GM21825 (cell line): ENCODE results near the gene NDUFA3.
"Not testable (repeated sequence)": the region's sequence is repeated elsewhere in the genome, so short reads cannot be mapped to it uniquely, and the experiment has no call there.

ENCODE experiments used
- ATAC-seq: cut with Tn5 transposase; IDR thresholded peaks from one replicate; pipeline ENCODE4 v1.9.1; 2021; ENCODE audit warnings: mild to moderate bottlenecking, moderate library complexity; ENCODE audit not compliant: unreplicated experiment

Gene NDUFA3

DNA sequence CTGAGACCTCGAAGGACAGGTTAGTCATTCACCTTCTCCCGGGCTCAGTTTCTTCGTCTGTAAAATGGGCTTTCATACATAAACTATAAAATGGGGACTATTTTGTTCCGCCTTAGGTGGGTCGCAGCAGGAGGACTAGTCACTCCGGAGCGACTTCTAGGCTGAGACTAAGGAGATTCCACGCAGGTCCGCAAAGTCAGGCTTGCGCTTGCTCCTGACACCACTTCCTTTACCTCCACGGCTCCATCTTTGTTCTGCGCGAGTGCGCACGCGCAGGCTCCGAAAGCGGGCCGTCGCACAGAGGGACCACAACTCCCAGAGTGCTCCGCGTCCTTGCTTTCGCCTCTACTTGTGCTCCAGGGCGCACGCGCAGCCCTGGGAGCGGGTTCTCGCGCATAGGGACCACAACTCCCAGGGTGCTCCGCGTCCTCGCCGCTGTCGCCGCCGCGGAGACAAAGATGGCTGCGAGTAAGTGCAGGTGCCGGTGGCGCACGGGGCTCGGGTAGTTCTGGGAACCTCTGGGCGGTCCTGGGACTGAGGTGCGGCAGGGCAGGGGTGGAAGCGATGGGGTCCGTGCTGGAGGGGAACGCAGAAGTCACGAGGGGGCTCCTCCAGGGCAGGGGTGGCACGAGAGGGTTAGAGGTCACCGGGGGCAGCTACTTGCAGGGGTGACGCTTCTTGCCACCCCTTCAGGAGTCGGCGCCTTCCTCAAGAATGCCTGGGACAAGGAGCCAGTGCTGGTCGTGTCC, at the start of gene NDUFA3:
TSS of gene NDUFA3 (plus strand) at position 435 of the 749 bp plus-strand sequence. CDS start at position 459, 24 bp downstream.
- peak; percentile 85 for ATAC-seq

DNA sequence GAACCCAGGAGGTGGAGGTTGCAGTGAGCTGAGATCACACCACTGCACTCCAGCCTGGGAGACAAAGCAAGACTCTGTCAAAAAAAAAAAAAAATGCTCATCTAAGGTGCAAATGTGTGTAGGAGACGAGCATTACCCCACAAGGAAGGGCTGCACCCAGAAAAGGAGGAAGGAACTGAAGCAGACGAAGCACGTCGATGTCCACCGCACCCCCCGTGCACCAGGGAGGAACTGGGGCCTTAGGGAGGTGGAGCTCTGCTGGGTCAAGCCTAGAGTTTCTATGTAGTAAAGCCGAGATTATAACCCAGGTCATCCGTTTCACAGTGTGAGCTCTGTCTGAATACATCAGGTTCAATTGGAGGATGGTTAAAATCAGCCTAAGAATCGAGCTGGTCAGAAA, 40.0 kb upstream of the NDUFA3 start:
- ATAC-seq, result no peak

DNA sequence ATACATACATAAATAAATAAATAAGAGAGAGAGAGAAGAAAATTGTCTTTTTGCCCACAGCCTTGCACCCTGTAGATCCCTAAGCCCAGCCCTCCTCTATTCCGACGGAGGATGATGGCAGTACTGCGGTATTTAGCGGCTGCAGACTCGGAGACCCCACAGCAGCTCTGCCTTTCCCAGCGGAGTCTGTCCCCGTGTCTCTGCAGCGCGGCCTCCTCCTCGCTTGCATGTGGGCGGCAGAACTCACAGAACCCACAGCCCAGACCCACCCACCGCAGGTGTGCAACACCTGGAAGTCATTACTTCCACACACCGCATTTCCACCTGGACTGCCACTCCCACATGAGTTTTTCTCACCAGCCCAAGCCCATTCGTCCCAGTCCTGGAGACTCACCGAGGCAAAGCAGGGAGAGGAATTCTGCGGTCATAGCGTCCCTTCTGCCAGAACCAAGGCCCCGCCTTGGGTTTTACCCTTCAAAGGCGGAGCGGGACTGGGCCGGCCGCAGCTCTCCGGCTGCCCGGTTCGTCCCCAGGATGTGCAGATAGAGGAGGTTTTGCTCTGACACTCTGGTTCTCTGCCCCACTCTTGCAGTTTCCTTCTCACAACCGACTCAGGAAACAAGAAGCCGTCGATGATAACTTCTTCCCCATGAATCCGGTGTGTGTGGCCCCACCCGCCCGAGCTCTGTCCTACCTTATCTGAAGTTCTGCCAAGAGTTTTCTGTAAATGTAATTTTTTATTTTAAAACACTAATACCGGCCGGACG, 39.1 kb upstream of the NDUFA3 start, which contains the start of gene VSTM1:
TSS of gene VSTM1 (minus strand) at position 548 of the 767 bp plus-strand sequence. CDS start at position 428, 120 bp downstream.
- no peak for ATAC-seq

DNA sequence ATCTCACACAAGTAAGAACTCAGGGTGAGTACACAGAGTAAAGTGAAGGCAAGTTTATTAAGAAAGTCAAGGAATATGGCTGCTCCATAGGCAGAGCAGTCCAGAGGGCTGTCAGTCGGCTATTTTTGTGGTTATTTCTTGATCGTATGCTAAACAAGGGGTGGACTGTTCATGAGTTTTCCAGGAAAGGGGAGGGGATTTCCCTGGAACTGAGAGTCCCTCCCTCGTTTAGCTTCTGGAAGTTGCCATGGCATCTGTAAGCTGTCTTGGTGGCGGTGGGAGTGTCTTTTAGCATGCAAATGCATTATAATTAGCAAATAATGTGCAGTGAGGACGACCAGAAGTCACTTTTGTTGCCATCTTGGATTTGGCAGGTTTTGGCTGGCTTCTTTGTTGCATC, 33.2 kb upstream of the NDUFA3 start:
- no peak for ATAC-seq

DNA sequence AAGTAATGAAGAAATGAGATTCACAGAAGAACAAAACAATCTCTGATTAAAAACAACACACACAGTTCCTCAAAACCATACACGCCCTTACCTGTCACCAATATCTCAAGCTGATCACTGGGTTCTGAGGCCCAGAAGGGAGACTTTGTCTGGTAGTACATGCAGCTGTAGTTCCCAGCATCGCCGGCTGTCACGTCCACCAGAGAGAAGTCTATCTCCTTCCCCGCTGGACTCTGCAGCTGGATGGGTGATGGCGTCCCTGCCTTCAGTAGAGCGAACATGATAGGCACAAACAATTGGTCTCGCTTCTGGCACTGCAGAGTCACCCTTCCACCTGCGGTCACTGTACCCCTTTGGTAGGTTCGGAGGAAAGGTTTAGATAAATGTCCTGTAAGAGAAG, 28.8 kb upstream of the NDUFA3 start:
- ATAC-seq, result no peak

DNA sequence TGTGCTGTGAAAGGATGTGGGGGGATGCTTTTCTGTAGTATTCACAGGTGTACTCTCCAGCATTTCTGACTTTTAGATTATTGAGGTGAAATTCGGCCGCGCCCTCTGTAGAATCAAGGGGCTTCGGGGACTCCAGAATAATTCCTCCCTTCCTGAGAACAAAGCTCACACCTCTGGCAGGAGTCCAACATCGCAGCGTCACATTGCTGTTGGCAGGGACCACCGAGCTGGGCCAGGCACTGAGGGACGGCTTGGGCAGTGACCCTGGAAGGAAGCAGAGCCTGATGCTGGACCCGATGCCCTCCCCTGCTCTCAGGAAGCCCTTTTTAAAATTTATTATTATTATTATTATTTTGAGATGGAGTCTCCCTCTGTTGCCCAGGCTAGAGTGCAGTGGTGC, 27.8 kb upstream of the NDUFA3 start:
- ATAC-seq, result no peak

DNA sequence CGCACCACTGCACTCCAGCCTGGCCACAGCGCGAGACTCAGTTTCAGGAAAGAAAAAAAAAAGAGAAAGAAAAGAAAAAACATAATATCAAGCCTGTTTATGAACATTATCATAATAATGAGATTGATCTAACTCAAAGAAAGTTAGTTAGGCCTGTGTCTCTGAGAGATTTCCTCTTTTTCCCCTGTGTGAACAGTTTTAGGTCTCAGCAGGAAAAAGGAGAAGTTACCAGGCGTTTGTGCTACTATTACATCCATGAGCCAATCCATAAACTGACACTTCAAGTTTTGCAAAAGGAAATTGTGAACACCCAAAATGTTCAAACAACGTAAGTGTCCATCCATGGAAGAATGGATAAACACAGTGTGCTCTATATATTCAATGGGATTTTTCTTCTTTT, 25.3 kb upstream of the NDUFA3 start:
- no peak for ATAC-seq

DNA sequence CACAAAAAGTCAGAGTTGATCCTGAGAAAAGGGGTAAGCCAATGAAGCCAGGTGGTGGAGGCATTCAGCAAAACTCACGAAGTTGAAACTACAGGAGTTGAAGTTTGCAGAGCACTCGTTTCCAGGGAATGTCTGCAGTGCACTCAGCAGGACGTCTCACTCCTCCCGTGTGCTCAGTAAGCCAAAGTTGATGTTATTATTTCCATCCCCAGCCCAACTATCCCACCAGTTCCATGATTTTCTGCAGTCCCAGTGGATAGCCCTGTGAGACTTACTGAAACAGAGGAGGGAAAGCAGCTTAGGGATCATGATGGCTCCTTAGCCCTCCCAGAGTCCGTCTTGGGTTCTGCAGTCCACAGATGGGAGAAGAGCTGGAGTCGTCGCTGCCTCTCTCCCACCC, 21.6 kb upstream of the NDUFA3 start, which contains the start of gene TARM1:
TSS of gene TARM1 (minus strand) at position 334 of the 400 bp plus-strand sequence. CDS start at position 309, 25 bp downstream.
- ATAC-seq, result no peak

DNA sequence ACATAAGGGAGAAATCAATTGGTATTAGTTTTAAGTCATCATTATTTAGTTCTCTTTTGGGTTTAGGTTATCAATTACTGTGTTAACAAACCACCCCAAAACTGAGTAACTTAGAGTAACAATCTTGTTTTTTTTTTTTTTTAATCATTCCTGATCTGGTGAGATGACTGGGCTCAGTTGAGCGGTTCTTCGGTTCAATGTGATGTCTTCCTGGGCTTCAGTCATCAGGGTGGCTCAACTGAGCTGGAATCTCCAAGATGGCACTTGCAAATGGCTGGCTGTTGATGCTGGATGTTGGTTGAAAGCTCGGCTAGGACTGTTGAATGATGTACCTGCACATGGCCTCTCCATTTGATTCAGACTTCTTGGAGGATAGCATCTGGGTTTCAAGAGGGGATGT, 18.2 kb upstream of the NDUFA3 start:
- no peak for ATAC-seq

DNA sequence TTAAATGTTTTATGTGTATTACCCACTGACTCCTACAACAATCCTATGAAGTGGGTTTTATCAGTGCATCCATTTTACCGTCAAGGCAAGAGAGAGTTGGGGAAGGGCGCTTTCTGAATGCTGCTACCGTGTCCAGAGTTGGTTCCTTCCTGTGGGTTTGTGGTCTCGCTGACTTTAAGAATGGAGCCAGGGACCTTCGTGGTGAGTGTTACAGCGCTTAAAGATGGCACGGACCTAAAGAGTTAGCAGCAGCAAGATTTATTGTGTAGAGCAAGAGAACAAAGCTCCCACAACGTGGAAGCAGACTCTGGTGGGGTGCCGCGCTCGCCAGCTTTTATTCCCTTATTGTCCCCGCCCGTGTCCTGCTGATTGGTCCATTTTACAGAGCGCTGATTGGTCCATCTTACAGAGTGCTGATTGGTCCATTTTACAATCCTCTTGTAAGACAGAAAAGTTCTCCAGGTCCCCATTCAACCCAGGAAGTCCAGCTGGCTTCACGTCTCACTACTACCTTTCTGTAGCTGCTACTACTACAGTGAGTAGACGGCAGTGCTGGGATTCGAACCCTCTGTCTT, 8.1 kb upstream of the NDUFA3 start:
- no peak for ATAC-seq

DNA sequence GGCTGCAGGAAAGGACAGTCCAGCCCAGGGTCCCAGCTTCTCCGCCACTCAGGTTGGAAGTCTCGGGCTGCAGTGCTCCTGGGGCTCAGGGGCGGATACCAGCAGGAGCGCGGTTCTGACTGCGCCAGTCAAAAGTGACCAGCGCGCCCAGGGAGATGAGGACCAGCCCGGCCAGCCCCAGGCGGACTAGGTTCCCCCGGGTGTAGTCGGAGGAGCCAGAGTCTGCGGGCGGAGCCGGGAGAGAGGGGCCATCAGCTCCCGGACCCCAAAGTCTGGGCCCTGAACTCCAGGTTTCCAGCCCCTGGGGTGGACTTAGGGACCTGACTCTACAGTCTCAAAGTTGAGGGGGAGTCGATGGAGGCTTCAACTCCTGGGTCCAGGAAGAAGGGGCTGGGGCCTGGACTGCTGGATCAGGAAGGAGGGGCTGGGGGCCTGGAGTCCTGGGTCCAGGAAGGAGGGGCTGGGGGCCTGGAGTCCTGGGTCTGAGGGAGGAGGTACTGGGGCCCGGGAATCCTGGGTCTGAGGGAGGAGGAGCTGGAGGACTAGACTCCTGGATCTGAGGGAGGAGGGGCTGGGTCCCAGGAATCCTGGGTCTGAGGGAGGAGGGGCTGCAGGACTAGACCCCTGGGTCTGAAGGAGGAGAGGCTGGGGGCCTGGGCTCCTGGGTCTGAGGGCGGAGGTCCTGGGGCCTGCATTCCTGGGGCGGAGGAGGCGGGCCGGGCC, 7.4 kb upstream of the NDUFA3 start:
- no peak for ATAC-seq

DNA sequence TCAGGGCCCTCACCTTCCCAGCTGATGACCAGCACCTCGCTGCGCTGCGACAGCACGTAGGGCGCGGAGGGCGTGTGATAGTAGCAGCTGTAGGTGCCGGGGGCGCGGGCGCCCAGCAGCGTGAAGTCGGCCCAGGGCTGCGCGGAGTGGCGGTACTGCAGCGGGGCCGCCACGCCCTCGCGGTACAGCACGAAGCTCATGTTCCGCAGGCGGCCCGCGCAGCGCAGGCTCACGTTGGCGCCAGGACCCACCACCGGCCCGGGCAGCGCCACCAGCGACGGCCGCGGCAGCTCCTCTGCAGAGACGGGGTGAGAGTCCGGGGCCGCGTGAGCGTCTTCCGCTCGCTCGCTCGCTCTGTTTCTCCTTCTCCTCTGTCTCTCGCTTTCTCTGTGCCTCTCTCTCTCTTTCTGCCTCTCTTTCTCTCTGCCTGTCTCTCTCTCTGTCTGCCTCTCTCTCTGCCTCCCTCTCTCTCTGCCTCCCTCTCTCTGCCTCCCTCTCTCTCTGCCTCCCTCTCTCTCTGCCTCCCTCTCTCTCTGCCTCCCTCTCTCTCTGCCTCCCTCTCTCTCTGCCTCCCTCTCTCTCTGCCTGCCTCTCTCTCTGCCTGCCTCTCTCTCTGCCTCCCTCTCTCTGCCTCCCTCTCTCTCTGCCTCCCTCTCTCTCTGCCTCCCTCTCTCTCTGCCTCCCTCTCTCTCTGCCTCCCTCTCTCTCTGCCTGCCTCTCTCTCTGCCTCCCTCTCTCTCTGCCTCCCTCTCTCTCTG, 6.6 kb upstream of the NDUFA3 start:
- not testable (repeated sequence) for ATAC-seq

DNA sequence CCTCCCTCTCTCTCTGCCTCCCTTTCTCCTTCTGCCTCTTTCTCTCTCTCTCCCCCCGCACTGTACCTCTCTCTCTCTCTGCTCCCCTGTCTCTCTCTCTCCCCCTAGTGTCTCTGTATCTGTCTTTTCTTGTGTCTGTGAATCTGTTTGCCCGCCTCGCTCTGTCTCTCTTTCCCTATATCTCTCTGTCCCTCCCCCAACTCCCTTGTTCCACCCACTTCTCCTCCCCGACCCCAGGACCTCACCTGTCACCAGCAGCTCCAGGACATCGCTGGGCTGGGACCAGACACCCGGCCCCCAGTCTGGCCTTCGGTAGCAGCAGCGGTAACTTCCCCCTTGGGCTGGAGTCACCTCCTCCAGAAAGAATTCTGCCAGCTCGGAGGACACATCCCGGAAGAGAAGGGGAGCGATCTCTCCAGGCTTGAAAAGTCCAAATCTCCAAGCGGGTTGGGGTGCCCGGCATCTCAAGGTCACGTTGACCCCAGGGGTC, 6.0 kb upstream of the NDUFA3 start:
- ATAC-seq, result no peak

DNA sequence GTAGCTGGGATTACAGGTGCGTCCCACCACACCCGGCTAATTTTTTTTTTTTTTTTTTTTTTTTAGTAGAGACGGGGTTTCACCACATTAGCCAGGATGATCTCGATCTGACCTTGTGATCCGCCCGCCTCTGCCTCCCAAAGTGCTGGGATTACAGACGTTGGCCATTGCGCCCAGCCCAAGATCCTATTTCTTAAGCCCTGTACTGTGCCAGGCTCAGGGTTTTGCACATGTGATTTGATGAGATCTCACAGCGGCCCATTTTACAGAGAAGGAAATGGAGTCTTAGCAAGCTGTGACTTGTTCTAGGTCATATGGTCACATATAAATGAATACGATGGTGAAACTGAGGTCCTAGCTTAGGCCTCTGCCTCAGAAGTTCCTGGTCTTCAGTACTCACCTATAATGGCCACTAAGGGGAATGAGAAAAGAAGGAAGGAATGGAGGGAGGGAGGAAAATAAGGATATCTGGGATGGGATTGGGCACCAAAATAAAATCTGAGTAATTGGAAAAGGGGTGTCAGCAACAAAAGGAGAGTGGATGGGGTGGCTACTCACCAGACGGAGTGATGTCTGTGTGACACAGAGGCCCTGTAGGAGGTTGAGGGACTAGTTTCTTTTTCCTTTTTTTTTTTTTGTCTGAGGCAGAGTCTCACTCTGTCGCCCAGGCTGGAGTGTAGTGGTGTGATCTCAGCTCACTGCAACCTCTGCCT, 3.3 kb upstream of the NDUFA3 start:
- no peak for ATAC-seq

DNA sequence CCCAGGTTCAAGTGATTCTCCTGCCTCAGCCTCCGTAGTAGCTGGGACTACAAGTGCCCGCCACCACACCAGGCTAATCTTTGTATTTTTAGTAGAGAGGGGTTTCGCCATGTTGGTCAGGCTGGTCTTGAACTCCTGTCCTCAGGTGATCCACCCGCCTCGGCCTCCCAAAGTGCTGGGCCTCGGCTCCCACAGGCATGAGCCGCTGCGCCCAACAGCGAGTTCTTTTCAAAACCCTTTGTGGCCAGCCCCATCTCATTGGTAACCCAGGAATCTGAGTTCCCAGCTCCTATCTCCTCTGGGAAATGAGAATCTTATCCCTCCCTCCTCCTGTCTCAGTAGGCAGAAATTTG, 2.8 kb upstream of the NDUFA3 start:
- ATAC-seq, result not testable (repeated sequence)

DNA sequence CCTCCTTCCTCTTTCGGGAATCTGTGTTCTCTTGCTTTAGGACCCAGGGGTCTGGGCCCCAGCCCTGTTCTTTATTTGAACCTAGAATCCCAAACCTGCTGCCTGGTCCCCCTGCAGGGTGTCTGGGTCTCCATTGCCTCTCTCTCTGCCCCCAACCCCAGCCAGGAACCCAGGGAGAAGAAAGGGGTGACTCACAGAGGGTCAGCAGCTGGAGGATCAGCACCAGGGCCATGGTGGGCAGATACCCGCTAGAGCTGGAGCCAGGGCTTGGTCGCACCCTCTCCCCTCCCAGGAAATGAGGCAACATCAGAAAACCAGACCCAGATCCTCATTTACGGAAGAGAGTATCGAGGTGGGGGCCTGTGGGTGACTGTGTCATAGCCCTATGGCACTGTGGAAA, 2.1 kb upstream of the NDUFA3 start, which contains the start of gene OSCAR:
TSS of gene OSCAR (minus strand) at position 243 of the 400 bp plus-strand sequence. CDS start at position 232, 11 bp downstream.
- ATAC-seq, result no peak

DNA sequence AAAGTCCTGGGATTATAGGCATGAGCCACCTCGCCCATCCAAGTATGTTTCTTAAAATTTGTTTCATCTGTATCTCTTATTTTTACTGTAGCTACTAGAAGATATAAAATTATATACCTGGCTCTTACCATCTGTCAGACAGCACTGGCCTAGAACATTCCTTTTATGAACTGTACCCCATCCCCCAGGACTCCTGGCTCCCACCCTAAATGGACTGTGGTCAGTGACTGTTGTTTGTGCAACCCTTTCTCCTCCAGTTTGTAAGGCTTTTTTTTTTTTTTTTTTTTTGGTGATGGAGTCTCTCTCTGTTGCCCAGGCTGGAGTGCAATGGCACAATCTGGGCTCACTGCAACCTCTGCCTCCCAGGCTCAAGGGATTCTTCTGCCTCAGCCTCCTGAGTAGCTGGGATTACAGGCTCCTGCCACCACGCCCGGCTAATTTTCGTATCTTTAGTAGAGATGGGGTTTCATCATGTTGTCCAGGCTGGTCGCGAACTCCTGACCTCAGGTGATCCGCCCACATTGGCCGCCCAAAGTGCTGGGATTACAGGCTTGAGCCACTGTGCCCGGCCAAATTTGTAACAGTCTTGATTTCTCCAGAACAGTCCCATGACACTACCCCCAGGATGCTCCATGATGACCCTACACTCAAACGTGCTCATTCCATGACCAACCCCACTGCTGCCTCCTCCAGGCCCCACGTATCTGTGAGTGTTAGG, 2.5 kb downstream of the NDUFA3 start:
- ATAC-seq, result no peak

DNA sequence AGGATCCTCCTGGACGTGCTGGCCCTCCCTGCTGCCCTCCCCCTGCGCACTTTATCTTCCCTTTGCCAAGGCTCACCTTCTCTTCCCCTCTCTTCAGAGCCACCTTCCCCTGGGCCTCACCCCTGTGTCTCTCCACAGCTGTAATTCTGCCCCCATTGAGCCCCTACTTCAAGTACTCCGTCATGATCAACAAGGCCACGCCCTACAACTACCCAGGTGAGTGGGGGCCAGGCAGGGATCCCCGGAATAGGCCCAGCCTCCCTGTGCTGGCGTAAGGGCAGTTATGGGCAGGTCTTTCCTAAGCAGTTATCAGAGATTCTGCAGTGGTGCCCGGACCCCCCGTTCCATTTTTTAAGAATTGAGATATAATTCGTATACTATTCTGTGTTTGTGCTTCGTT, 3.1 kb downstream of the NDUFA3 start:
- ATAC-seq, result no peak

DNA sequence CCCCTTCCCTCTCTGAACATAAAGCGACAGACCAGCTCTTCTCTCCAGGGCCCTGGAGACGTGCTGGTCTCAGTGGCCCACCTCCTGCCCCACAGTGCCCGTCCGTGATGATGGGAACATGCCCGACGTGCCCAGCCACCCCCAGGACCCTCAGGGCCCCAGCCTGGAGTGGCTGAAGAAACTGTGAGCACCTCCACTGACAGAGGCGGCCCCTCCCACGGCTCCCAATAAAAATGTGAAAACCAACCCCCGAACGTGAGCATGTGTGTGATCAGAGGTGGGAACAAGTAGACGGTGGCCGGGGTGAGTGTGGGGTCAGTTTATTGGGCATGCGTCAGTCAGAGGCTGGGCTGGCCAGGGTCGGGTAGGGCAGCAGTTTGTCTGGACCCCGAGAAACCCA, 4.1 kb downstream of the NDUFA3 start:
- no peak for ATAC-seq
